ENCODE measurements around the gene RNF133.

The RNF133 gene, protein sequence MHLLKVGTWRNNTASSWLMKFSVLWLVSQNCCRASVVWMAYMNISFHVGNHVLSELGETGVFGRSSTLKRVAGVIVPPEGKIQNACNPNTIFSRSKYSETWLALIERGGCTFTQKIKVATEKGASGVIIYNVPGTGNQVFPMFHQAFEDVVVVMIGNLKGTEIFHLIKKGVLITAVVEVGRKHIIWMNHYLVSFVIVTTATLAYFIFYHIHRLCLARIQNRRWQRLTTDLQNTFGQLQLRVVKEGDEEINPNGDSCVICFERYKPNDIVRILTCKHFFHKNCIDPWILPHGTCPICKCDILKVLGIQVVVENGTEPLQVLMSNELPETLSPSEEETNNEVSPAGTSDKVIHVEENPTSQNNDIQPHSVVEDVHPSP

DNA sequence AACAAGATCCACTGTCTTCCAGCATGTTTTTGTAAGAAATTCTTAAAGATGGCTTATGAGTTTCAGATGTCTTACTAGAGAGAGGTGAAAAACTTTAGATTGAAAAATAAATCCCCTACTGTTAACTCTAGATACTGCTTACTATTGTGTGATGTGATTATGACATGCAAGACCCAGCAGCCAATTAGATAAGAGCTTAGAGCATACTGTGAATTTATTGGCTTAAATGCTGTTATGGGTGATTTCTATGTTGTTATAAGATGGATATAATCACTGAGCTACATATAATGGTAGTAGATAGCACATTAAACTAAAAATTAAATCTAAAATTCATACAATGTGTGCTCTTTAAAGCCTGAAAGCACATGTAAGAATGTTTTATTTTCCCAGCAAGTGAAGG, at the start of gene RNF133:
RNF133 (minus strand) TSS at position 101 of the 400 bp plus-strand sequence. CDS start 199 bp downstream, outside the sequence.
- no peak within 1 kb of the TSS for H3K9ac ChIP-seq (ENCODE audit: low read length in 5 of 5)
- H3K36me3 ChIP-seq (ENCODE audit: control insufficient read depth in 5 of 5, insufficient read depth in 5 of 5, low read length in 5 of 5) = no peaks in the 10 kb centered on the region
- H3K4me1 ChIP-seq (ENCODE audit: control insufficient read depth in 5 of 5, insufficient read depth in 5 of 5, low read length in 5 of 5) = no peaks in the 10 kb centered on the region
- H3K4me3 ChIP-seq (ENCODE audit: low read depth in 1 of 5, low read length in 5 of 5) = no peak within 1 kb of the TSS
- H3K9me3 ChIP-seq (ENCODE audit: control insufficient read depth in 5 of 5, low read length in 5 of 5) = peaks cover 0 to 3% (median 0%) of the 10 kb centered on the region in 5 donors
- H3K27ac ChIP-seq (ENCODE audit: low read depth, low read length) = no peak within 1 kb of the TSS
- no peaks in the 10 kb centered on the region for H3K27me3 ChIP-seq (ENCODE audit: control insufficient read depth in 5 of 5, insufficient read depth in 4 of 5, low read length in 5 of 5)

GRCh38 chr7:122748195-122748594, 49.3 kb upstream of the RNF133 start:
- Histone ChIP-seq H3K27me3 (ENCODE audit: control insufficient read depth in 5 of 5, insufficient read depth in 4 of 5, low read length in 5 of 5) (no peaks in the 10 kb centered on the region), H3K9ac (ENCODE audit: low read length in 5 of 5) (no peak overlapping the region), H3K9me3 (ENCODE audit: control insufficient read depth in 5 of 5, low read length in 5 of 5) (no peaks in the 10 kb centered on the region), H3K4me1 (ENCODE audit: control insufficient read depth in 5 of 5, insufficient read depth in 5 of 5, low read length in 5 of 5) (no peaks in the 10 kb centered on the region), H3K4me3 (ENCODE audit: low read depth in 1 of 5, low read length in 5 of 5) (no peak overlapping the region), H3K27ac (ENCODE audit: low read depth, low read length) (no peak overlapping the region), H3K36me3 (ENCODE audit: control insufficient read depth in 5 of 5, insufficient read depth in 5 of 5, low read length in 5 of 5) (no peaks in the 10 kb centered on the region)

GRCh38 chr7:122746948-122747347, 48.0 kb upstream of the RNF133 start:
- H3K9ac ChIP-seq (ENCODE audit: low read length in 5 of 5) = no peak overlapping the region
- no peaks in the 10 kb centered on the region for H3K4me1 ChIP-seq (ENCODE audit: control insufficient read depth in 5 of 5, insufficient read depth in 5 of 5, low read length in 5 of 5)
- no peak overlapping the region for H3K27ac ChIP-seq (ENCODE audit: low read depth, low read length)
- H3K27me3 ChIP-seq (ENCODE audit: control insufficient read depth in 5 of 5, insufficient read depth in 4 of 5, low read length in 5 of 5) = no peaks in the 10 kb centered on the region
- H3K36me3 ChIP-seq (ENCODE audit: control insufficient read depth in 5 of 5, insufficient read depth in 5 of 5, low read length in 5 of 5) = no peaks in the 10 kb centered on the region
- no peak overlapping the region for H3K4me3 ChIP-seq (ENCODE audit: low read depth in 1 of 5, low read length in 5 of 5)
- no peaks in the 10 kb centered on the region for H3K9me3 ChIP-seq (ENCODE audit: control insufficient read depth in 5 of 5, low read length in 5 of 5)

DNA sequence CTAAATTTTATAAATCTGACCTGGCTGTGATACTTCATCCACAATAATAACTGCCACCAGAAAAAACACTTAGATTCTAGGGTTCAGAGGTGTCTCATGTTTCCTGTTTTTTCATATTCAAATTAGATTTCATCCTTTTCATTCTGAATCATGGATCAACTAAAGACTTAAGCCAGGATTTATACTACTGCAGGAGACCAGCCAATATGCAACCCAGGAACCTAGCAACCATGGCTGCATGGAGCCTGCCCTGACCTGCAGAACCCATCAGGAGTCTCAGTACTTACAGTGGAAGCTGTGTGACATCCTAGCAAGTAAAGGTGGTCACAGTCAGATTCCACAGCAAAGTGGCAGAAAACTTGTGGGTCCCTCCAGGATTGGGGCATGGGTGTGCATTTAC, 44.3 kb upstream of the RNF133 start:
- no peak overlapping the region for H3K27ac ChIP-seq (ENCODE audit: low read depth, low read length)

GRCh38 chr7:122738947-122739346, 40.0 kb upstream of the RNF133 start:
- no peaks in the 10 kb centered on the region for H3K9me3 ChIP-seq (ENCODE audit: control insufficient read depth in 5 of 5, low read length in 5 of 5)
- no peaks in the 10 kb centered on the region for H3K36me3 ChIP-seq (ENCODE audit: control insufficient read depth in 5 of 5, insufficient read depth in 5 of 5, low read length in 5 of 5)
- H3K4me3 ChIP-seq (ENCODE audit: low read depth in 1 of 5, low read length in 5 of 5) = no peak overlapping the region
- no peak overlapping the region for H3K9ac ChIP-seq (ENCODE audit: low read length in 5 of 5)
- no peaks in the 10 kb centered on the region for H3K27me3 ChIP-seq (ENCODE audit: control insufficient read depth in 5 of 5, insufficient read depth in 4 of 5, low read length in 5 of 5)
- H3K27ac ChIP-seq (ENCODE audit: low read depth, low read length) = no peak overlapping the region
- H3K4me1 ChIP-seq (ENCODE audit: control insufficient read depth in 5 of 5, insufficient read depth in 5 of 5, low read length in 5 of 5) = no peaks in the 10 kb centered on the region

More for the DNA sequence above, 44.3 kb upstream of the RNF133 start:
- Histone ChIP-seq H3K9me3 (ENCODE audit: control insufficient read depth in 5 of 5, low read length in 5 of 5) (no peaks in the 10 kb centered on the region), H3K36me3 (ENCODE audit: control insufficient read depth in 5 of 5, insufficient read depth in 5 of 5, low read length in 5 of 5) (no peaks in the 10 kb centered on the region), H3K4me3 (ENCODE audit: low read depth in 1 of 5, low read length in 5 of 5) (no peak overlapping the region), H3K4me1 (ENCODE audit: control insufficient read depth in 5 of 5, insufficient read depth in 5 of 5, low read length in 5 of 5) (no peaks in the 10 kb centered on the region), H3K9ac (ENCODE audit: low read length in 5 of 5) (no peak overlapping the region), H3K27me3 (ENCODE audit: control insufficient read depth in 5 of 5, insufficient read depth in 4 of 5, low read length in 5 of 5) (no peaks in the 10 kb centered on the region)

- peaks cover 0 to 3% (median 0%) of the 10 kb centered on the region in 5 donors for H3K9me3 ChIP-seq (ENCODE audit: control insufficient read depth in 5 of 5, low read length in 5 of 5)
- H3K4me1 ChIP-seq (ENCODE audit: control insufficient read depth in 5 of 5, insufficient read depth in 5 of 5, low read length in 5 of 5) = no peaks in the 10 kb centered on the region
- no peaks in the 10 kb centered on the region for H3K27me3 ChIP-seq (ENCODE audit: control insufficient read depth in 5 of 5, insufficient read depth in 4 of 5, low read length in 5 of 5)
- H3K36me3 ChIP-seq (ENCODE audit: control insufficient read depth in 5 of 5, insufficient read depth in 5 of 5, low read length in 5 of 5) = no peaks in the 10 kb centered on the region
- H3K27ac ChIP-seq (ENCODE audit: low read depth, low read length) = no peak overlapping the region
- H3K9ac ChIP-seq (ENCODE audit: low read length in 5 of 5) = no peak overlapping the region
- no peak overlapping the region for H3K4me3 ChIP-seq (ENCODE audit: low read depth in 1 of 5, low read length in 5 of 5)
These were observed 37.3 kb upstream of the RNF133 start for GRCh38 chr7:122736183-122736582.

- Histone ChIP-seq H3K36me3 (ENCODE audit: control insufficient read depth in 5 of 5, insufficient read depth in 5 of 5, low read length in 5 of 5) (no peaks in the 10 kb centered on the region), H3K4me3 (ENCODE audit: low read depth in 1 of 5, low read length in 5 of 5) (no peak overlapping the region), H3K4me1 (ENCODE audit: control insufficient read depth in 5 of 5, insufficient read depth in 5 of 5, low read length in 5 of 5) (no peaks in the 10 kb centered on the region), H3K27me3 (ENCODE audit: control insufficient read depth in 5 of 5, insufficient read depth in 4 of 5, low read length in 5 of 5) (no peaks in the 10 kb centered on the region), H3K9me3 (ENCODE audit: control insufficient read depth in 5 of 5, low read length in 5 of 5) (no peaks in the 10 kb centered on the region), H3K27ac (ENCODE audit: low read depth, low read length) (no peak overlapping the region), H3K9ac (ENCODE audit: low read length in 5 of 5) (no peak overlapping the region)
These were observed 28.8 kb upstream of the RNF133 start for GRCh38 chr7:122727759-122728158.

GRCh38 chr7:122727354-122727753, 28.4 kb upstream of the RNF133 start:
- Histone ChIP-seq H3K9ac (ENCODE audit: low read length in 5 of 5) (no peak overlapping the region), H3K27me3 (ENCODE audit: control insufficient read depth in 5 of 5, insufficient read depth in 4 of 5, low read length in 5 of 5) (no peaks in the 10 kb centered on the region), H3K4me1 (ENCODE audit: control insufficient read depth in 5 of 5, insufficient read depth in 5 of 5, low read length in 5 of 5) (no peaks in the 10 kb centered on the region), H3K27ac (ENCODE audit: low read depth, low read length) (no peak overlapping the region), H3K4me3 (ENCODE audit: low read depth in 1 of 5, low read length in 5 of 5) (no peak overlapping the region), H3K9me3 (ENCODE audit: control insufficient read depth in 5 of 5, low read length in 5 of 5) (no peaks in the 10 kb centered on the region), H3K36me3 (ENCODE audit: control insufficient read depth in 5 of 5, insufficient read depth in 5 of 5, low read length in 5 of 5) (no peaks in the 10 kb centered on the region)

DNA sequence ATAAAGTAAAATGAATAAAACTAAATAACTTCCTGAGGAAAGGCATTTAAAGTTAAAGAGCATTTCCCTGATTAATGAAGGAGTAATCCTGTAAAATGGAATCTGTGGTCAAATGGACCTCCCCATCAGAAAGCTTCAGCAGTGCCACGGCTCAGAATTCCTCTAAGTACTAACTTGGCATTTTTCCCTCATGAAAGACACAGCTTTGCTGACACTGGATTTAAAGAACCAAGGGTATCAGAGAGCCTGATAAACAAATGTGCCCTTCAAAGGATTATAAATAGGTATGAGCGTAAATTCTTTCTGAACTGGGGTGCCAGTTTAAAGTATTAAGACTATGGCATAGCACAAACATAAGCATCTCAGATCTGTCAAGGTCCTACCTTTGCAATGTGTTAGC, 28.0 kb upstream of the RNF133 start:
- Histone ChIP-seq H3K4me3 (ENCODE audit: low read depth in 1 of 5, low read length in 5 of 5) (no peak overlapping the region), H3K9ac (ENCODE audit: low read length in 5 of 5) (no peak overlapping the region), H3K27ac (ENCODE audit: low read depth, low read length) (no peak overlapping the region)

DNA sequence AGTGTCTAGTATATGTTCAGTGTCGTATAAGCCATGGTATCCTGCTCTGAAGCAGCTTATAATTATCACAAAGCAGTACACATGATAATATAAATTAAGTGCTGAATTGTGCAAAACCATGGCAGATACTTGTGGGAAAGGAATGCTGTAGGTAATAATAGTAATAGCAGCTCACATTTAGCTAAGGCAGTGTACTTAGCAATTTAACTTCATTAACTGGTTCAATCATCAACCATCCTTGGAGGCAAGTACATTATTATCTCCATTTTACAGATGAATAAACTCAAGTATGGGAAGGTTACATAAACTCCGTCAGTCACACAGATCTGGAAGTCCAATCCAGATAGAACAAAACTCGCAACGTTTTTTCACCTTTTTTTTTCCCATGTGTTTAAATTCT, 25.4 kb upstream of the RNF133 start:
- no peaks in the 10 kb centered on the region for H3K36me3 ChIP-seq (ENCODE audit: control insufficient read depth in 5 of 5, insufficient read depth in 5 of 5, low read length in 5 of 5)
- H3K27me3 ChIP-seq (ENCODE audit: control insufficient read depth in 5 of 5, insufficient read depth in 4 of 5, low read length in 5 of 5) = no peaks in the 10 kb centered on the region

More for the DNA sequence above, 28.0 kb upstream of the RNF133 start:
- Histone ChIP-seq H3K36me3 (ENCODE audit: control insufficient read depth in 5 of 5, insufficient read depth in 5 of 5, low read length in 5 of 5) (no peaks in the 10 kb centered on the region), H3K9me3 (ENCODE audit: control insufficient read depth in 5 of 5, low read length in 5 of 5) (no peaks in the 10 kb centered on the region), H3K4me1 (ENCODE audit: control insufficient read depth in 5 of 5, insufficient read depth in 5 of 5, low read length in 5 of 5) (no peaks in the 10 kb centered on the region), H3K27me3 (ENCODE audit: control insufficient read depth in 5 of 5, insufficient read depth in 4 of 5, low read length in 5 of 5) (no peaks in the 10 kb centered on the region)

More for the DNA sequence above, 25.4 kb upstream of the RNF133 start:
- Histone ChIP-seq H3K4me3 (ENCODE audit: low read depth in 1 of 5, low read length in 5 of 5) (no peak overlapping the region), H3K9ac (ENCODE audit: low read length in 5 of 5) (no peak overlapping the region), H3K4me1 (ENCODE audit: control insufficient read depth in 5 of 5, insufficient read depth in 5 of 5, low read length in 5 of 5) (no peaks in the 10 kb centered on the region), H3K9me3 (ENCODE audit: control insufficient read depth in 5 of 5, low read length in 5 of 5) (no peaks in the 10 kb centered on the region), H3K27ac (ENCODE audit: low read depth, low read length) (no peak overlapping the region)
